Measurements from ENCODE around the gene CTTNBP2. TPM values are rescaled to one million over a fixed set of nuclear protein-coding genes. Genes with fewer than 3 reads are reported as not detected.

The CTTNBP2 gene
- total RNA-seq, 1 experiment from 2014 or later, result 17.6 TPM

DNA sequence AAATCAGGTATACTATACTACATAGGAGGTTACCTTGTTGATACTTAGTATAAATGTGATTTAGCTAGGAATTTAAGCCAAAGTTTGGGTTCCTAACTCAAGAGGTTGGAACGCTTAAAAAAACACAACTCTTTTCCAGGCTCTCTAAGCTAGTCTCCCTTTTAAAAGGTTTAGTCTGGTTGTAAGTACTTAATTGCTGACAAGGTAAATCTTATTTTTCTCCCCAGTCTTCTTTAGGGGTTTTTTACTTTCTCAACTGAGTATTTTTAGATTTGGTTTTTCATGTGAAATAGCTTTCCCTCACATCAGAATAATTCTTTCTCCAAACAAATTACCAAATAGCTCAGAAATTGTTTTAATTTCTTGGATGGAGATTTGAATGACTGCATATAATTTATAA is 20.8 kb upstream of the CTTNBP2 start:
- Histone ChIP-seq H3T11ph (ENCODE audit: low read length) (no peak overlapping the region), H3K4ac (ENCODE audit: low read depth, low read length) (no peak overlapping the region), H3K27ac (ENCODE audit: insufficient read length, low read depth, low read length) (no peak overlapping the region), H3K14ac (ENCODE audit: insufficient read depth, low read length) (no peak overlapping the region), H3K56ac (ENCODE audit: insufficient read length, low read depth, low read length) (no peak overlapping the region), H2AFZ (ENCODE audit: low read length) (no peak overlapping the region), H3K79me2 (ENCODE audit: insufficient read depth, low read length) (no peaks in the 10 kb centered on the region), H3K27me3 (ENCODE audit: insufficient read depth, low read length) (no peaks in the 10 kb centered on the region), H2BK12ac (ENCODE audit: insufficient read length, low read depth, low read length) (no peak overlapping the region), H3K18ac (ENCODE audit: insufficient read length, low read depth, low read length) (no peak overlapping the region), H2BK15ac (ENCODE audit: low read depth, low read length) (no peak overlapping the region), H2BK120ac (ENCODE audit: low read depth, low read length, poor library complexity, severe bottlenecking) (no peak overlapping the region), H3K9me3 (ENCODE audit: control insufficient read depth, low read depth, low read length) (no peaks in the 10 kb centered on the region), H4K8ac (replicated peaks; ENCODE audit: insufficient read length, low read depth, low read length) (no peak overlapping the region), H4K20me1 (ENCODE audit: control insufficient read depth, insufficient read depth, insufficient read length) (no peaks in the 10 kb centered on the region), H4K5ac (ENCODE audit: insufficient read length, low read depth, low read length) (no peak overlapping the region), H3K4me2 (ENCODE audit: insufficient read depth, insufficient read length, low read length) (no peak overlapping the region), H2BK5ac (ENCODE audit: insufficient read length, low read length) (no peak overlapping the region), H3K9ac (ENCODE audit: extremely low read depth, insufficient read length, low read length) (no peak overlapping the region), H4K91ac (ENCODE audit: insufficient read length, low read depth, low read length) (no peak overlapping the region), H3K4me1 (ENCODE audit: insufficient read depth, low read length) (peaks cover 3% of the 10 kb centered on the region; the same call in 1 of the 2 replicates), H2AK5ac (ENCODE audit: insufficient read length, low read length) (no peak overlapping the region), H2BK20ac (ENCODE audit: low read depth, low read length, poor library complexity, severe bottlenecking) (no peak overlapping the region), H3K23me2 (ENCODE audit: insufficient read length, low read depth, low read length, poor library complexity, severe bottlenecking) (no peaks in the 10 kb centered on the region), H3K79me1 (ENCODE audit: insufficient read depth, low read depth, low read length, poor library complexity, severe bottlenecking) (no peaks in the 10 kb centered on the region), H3K23ac (ENCODE audit: insufficient read length, low read depth, low read length) (no peak overlapping the region)
- Mint-ChIP-seq H3K4me1 (peaks cover 8 to 10% of the 10 kb centered on the region in 2 experiments), H3K27ac (no peak overlapping the region), H3K9me3 (no peaks in the 10 kb centered on the region), H3K36me3 (ENCODE audit: insufficient read depth in 1 of 3, low read depth in 3 of 3) (no peaks in the 10 kb centered on the region), H3K27me3 (ENCODE audit: low read depth) (no peaks in the 10 kb centered on the region), H3K4me3 (no peak overlapping the region)
- TF ChIP-seq, protein P1, sequence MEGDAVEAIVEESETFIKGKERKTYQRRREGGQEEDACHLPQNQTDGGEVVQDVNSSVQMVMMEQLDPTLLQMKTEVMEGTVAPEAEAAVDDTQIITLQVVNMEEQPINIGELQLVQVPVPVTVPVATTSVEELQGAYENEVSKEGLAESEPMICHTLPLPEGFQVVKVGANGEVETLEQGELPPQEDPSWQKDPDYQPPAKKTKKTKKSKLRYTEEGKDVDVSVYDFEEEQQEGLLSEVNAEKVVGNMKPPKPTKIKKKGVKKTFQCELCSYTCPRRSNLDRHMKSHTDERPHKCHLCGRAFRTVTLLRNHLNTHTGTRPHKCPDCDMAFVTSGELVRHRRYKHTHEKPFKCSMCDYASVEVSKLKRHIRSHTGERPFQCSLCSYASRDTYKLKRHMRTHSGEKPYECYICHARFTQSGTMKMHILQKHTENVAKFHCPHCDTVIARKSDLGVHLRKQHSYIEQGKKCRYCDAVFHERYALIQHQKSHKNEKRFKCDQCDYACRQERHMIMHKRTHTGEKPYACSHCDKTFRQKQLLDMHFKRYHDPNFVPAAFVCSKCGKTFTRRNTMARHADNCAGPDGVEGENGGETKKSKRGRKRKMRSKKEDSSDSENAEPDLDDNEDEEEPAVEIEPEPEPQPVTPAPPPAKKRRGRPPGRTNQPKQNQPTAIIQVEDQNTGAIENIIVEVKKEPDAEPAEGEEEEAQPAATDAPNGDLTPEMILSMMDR (conservative IDR thresholded peaks at IDR 0.05), result no peak
- DNase-seq, result no peak
- WGBS (ENCODE audit: extremely low coverage, insufficient read length, low lambda C conversion rate), result no CpG with 5 or more reads among the region's 1 CpG
